ENCODE results near the gene OLFM2. TPM values are rescaled to one million over a fixed set of nuclear protein-coding genes. Genes with fewer than 3 reads are reported as not detected.

The OLFM2 gene
- total and polyA plus RNA-seq, 9 of the 15 experiments (the other 6 are each of a cell fraction or from before 2014, with no cell fraction given): 0.10 to 0.33 (median 0.23) TPM; not detected in 4

DNA sequence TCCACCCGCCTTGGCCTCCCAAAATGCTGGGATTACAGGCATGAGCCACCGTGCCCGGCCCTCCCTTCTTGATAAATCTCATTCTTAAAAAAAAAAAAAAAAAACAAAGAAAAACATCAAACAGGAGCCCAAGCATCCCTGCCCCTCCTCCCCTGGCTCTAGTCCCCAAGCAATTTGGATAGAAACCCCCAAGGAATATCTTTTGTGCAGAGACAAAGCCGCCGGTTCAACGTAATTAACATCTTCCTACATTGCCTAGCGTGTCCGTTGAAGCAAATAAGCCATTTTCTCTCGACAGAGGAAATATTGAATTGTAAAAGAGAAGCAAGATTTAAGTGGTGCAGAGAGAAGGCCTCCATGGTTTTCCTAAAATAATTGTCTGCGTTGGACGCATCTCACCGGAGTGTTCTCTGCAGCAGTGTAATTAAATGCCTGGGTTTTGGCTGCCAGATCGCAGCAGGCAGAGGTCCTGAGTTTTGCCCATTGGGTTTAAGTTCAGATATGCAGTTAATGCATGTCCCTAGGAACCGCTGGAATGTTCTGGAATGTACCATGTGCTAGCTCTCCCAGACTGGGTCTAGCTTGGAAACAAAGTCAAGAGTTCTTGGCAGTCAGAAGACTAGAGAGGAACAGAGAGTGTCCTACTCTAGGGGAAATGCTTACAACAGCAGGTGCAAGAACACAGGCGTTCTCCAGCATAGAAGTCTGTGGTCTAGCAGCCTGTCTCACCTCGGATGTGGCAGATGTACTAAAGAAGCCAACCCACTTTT lies 70.4 kb downstream of the OLFM2 start (continued):
- TF ChIP-seq SRSF1 (IDR thresholded peaks at IDR 0.05; ENCODE audit: low read depth, low read length) (no peak), KLF1 (tag; IDR thresholded peaks at IDR 0.05) (no peak)
- TF ChIP-seq, protein P1, sequence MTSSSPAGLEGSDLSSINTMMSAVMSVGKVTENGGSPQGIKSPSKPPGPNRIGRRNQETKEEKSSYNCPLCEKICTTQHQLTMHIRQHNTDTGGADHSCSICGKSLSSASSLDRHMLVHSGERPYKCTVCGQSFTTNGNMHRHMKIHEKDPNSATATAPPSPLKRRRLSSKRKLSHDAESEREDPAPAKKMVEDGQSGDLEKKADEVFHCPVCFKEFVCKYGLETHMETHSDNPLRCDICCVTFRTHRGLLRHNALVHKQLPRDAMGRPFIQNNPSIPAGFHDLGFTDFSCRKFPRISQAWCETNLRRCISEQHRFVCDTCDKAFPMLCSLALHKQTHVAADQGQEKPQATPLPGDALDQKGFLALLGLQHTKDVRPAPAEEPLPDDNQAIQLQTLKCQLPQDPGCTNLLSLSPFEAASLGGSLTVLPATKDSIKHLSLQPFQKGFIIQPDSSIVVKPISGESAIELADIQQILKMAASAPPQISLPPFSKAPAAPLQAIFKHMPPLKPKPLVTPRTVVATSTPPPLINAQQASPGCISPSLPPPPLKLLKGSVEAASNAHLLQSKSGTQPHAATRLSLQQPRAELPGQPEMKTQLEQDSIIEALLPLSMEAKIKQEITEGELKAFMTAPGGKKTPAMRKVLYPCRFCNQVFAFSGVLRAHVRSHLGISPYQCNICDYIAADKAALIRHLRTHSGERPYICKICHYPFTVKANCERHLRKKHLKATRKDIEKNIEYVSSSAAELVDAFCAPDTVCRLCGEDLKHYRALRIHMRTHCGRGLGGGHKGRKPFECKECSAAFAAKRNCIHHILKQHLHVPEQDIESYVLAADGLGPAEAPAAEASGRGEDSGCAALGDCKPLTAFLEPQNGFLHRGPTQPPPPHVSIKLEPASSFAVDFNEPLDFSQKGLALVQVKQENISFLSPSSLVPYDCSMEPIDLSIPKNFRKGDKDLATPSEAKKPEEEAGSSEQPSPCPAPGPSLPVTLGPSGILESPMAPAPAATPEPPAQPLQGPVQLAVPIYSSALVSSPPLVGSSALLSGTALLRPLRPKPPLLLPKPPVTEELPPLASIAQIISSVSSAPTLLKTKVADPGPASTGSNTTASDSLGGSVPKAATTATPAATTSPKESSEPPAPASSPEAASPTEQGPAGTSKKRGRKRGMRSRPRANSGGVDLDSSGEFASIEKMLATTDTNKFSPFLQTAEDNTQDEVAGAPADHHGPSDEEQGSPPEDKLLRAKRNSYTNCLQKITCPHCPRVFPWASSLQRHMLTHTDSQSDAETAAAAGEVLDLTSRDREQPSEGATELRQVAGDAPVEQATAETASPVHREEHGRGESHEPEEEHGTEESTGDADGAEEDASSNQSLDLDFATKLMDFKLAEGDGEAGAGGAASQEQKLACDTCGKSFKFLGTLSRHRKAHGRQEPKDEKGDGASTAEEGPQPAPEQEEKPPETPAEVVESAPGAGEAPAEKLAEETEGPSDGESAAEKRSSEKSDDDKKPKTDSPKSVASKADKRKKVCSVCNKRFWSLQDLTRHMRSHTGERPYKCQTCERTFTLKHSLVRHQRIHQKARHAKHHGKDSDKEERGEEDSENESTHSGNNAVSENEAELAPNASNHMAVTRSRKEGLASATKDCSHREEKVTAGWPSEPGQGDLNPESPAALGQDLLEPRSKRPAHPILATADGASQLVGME (CRISPR knock-in tag; IDR thresholded peaks at IDR 0.05): no peak

DNA sequence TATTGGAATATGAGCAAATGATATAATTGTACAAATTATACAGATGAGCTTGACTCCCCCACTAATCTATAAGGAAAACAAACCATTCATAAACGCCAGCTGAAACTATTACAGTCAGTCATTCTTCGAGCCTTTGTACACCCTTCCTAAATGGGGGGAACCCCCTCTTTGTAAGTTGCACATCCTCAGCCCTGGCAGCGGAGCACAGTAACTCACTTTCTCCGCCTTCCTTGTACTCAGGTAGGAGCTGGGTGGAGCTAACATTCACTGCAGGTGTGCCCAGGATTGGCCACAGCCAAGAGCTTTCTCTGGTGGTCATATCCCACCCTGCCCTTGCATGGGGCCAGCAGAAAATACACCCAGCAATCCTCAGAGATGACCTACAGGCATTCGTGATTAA lies 72.6 kb downstream of the OLFM2 start:
- no peaks in the 10 kb centered on the region for H3K9me3 ChIP-seq (replicated peaks; ENCODE audit: control insufficient read depth, insufficient read depth, low read depth, low read length)
- H4K20me1 ChIP-seq (replicated peaks; ENCODE audit: control insufficient read depth, insufficient read depth, low read length): 0 out of 2 replicates have a peak, but pooled peaks cover 4% of the 10 kb centered on the region
- no peaks in the 10 kb centered on the region for H3K36me3 ChIP-seq (ENCODE audit: control insufficient read depth, insufficient read depth, low read length)
- no TSS peak for BruUV-seq (replicated peaks)
- H3K4me3 ChIP-seq: no peak overlapping the region
- no peak for DNase-seq (ENCODE audit: extremely low read depth in 1 of 4, low spot score in 3 of 4)
- in situ Hi-C loops (cut with MboI) (no loop called here), intact Hi-C loops (cut with micrococcal nuclease) (no loop called here)
- no peaks in the 10 kb centered on the region for H3K79me2 ChIP-seq (ENCODE audit: control insufficient read depth, insufficient read depth, low read length)
- no peak for ATAC-seq
- TF ChIP-seq SIRT6 (IDR thresholded peaks at IDR 0.05; ENCODE audit: low read depth, low read length): no peak
- TF ChIP-seq, protein P2, sequence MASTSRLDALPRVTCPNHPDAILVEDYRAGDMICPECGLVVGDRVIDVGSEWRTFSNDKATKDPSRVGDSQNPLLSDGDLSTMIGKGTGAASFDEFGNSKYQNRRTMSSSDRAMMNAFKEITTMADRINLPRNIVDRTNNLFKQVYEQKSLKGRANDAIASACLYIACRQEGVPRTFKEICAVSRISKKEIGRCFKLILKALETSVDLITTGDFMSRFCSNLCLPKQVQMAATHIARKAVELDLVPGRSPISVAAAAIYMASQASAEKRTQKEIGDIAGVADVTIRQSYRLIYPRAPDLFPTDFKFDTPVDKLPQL (IDR thresholded peaks at IDR 0.05; ENCODE audit: extremely low read depth, insufficient read length): no peak
- no peak for TF ChIP-seq FOSL1 (tag; conservative IDR thresholded peaks at IDR 0.05)
- TF ChIP-seq KLF13 (tag; IDR thresholded peaks at IDR 0.05; ENCODE audit: borderline replicate concordance, low read depth): no peak
- TF ChIP-seq KDM5B (IDR thresholded peaks at IDR 0.05; ENCODE audit: insufficient replicate concordance, low read depth, low read length): no peak
- TF ChIP-seq, protein P3, sequence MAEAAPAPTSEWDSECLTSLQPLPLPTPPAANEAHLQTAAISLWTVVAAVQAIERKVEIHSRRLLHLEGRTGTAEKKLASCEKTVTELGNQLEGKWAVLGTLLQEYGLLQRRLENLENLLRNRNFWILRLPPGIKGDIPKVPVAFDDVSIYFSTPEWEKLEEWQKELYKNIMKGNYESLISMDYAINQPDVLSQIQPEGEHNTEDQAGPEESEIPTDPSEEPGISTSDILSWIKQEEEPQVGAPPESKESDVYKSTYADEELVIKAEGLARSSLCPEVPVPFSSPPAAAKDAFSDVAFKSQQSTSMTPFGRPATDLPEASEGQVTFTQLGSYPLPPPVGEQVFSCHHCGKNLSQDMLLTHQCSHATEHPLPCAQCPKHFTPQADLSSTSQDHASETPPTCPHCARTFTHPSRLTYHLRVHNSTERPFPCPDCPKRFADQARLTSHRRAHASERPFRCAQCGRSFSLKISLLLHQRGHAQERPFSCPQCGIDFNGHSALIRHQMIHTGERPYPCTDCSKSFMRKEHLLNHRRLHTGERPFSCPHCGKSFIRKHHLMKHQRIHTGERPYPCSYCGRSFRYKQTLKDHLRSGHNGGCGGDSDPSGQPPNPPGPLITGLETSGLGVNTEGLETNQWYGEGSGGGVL (CRISPR knock-in tag; IDR thresholded peaks at IDR 0.05): no peak
- TF ChIP-seq ZNF41 (CRISPR knock-in tag; conservative IDR thresholded peaks at IDR 0.05): no peak
- WGBS (ENCODE audit: insufficient coverage, low coverage, missing lambda C conversion rate): 0% methylated on average over 5 of the region's 5 CpGs
- ChIA-PET CTCF (ENCODE audit: low intra/inter-chr PET ratio) (no interaction called here), POLR2A (interaction anchor here (0.6 kb wide), 2 partner anchors 10 to 139 kb away, joined by 3 read pairs; no protein-coding TSS in a partner anchor)
- no peak for FAIRE-seq
- H3K27me3 ChIP-seq (ENCODE audit: control insufficient read depth in 2 of 2, insufficient read depth in 2 of 2, low read length in 2 of 2): peaks cover 24 to 43% of the 10 kb centered on the region in 2 experiments; a peak in 4 of 5 replicates
- H3K9ac ChIP-seq (ENCODE audit: insufficient read depth in 1 of 2, low read depth in 2 of 2, low read length in 2 of 2): no peak overlapping the region
- no peaks in the 10 kb centered on the region for H3K9me1 ChIP-seq (ENCODE audit: control insufficient read depth, insufficient read depth, low read length)
- H3K27ac ChIP-seq (ENCODE audit: extremely low read depth, low read depth, low read length): no peak overlapping the region
- no peaks in the 10 kb centered on the region for H3K4me1 ChIP-seq (replicated peaks in 1 of 2; ENCODE audit: control insufficient read depth in 2 of 2, insufficient read depth in 2 of 2, low read length in 2 of 2)
- H3K4me2 ChIP-seq (ENCODE audit: insufficient read depth, low read length): no peak overlapping the region
- H2AFZ ChIP-seq (ENCODE audit: low read depth, low read length): no peak overlapping the region
